K562 (cell line): ENCODE measurements around the gene SLC18A3. TPM values are rescaled to one million over a fixed set of nuclear protein-coding genes. Genes with fewer than 3 reads are reported as not detected.

Source experiments
- ATAC-seq: fragments of 200-7000 bp; cut with Tn5 transposase; 3 replicates; pipeline ENCODE4 v1.9.1; 2020; ENCODE audit warnings: moderate library complexity
- BruUV-seq: library from RNA; stranded (reverse); fragments of 400-500 nt; replicated peaks from 2 replicates; lab custom pipeline; 2021; lab: Mats Ljungman, UMichigan
- CTCF ChIA-PET: fragments of 300-600 bp; formaldehyde crosslinking; extraction: SDS; loops from one replicate; lab custom pipeline; 2021; ENCODE audit warnings: low intra/inter-chr PET ratio; lab: Yijun Ruan, JAX
- POLR2A ChIA-PET: fragments of 300-600, 350-650 bp; sonication (Branson Sonifier 250); formaldehyde crosslinking; extraction: SDS; loops from one replicate; lab custom pipeline; 2021; ENCODE audit warnings: antibody characterized with exemption, inconsistent platforms; lab: Yijun Ruan, JAX
- DNase-seq, 4 experiments: peaks; one replicate each; pipeline versions ENCODE4 v3.0.0 to v3.0.0-alpha.2; 2011 to 2018; ENCODE audit warnings: low spot score in 3 of 4, mixed read lengths in 3 of 4; ENCODE audit errors: extremely low read depth in 1 of 4
- FAIRE-seq: peaks from 2 replicates; lab custom pipeline; 2011; peaks lifted over from hg19 to GRCh38; lab: Jason Lieb, UNC
- H2AFZ ChIP-seq: 2 replicates; pipeline ENCODE4 v1.6.0; 2011; ENCODE audit warnings: low read depth, low read length, control low read depth, inconsistent platforms
- H3K27ac ChIP-seq: fragments of 200-600 bp; 3 replicates; pipeline ENCODE4 v1.8.0; 2011; ENCODE audit warnings: low read depth, mild to moderate bottlenecking, control low read depth, inconsistent platforms, low read length, moderate library complexity, mixed read lengths; ENCODE audit errors: extremely low read depth
- H3K27me3 ChIP-seq, 2 experiments: fragments of 300-600 bp in 1 of 2; 2 replicates in 1 of 2; 3 replicates in 1 of 2; pipeline versions ENCODE4 v1.6.0 to v1.8.0; 2011; ENCODE audit warnings: inconsistent platforms in 2 of 2, low read length in 2 of 2, mild to moderate bottlenecking in 1 of 2, mixed read lengths in 1 of 2, moderate library complexity in 1 of 2; ENCODE audit not compliant: control insufficient read depth in 2 of 2, insufficient read depth in 2 of 2
- H3K36me3 ChIP-seq: fragments of 300-600 bp; 3 replicates; pipeline ENCODE4 v1.8.0; 2011; ENCODE audit warnings: mild to moderate bottlenecking, low read length, inconsistent platforms; ENCODE audit not compliant: control insufficient read depth, insufficient read depth
- H3K4me1 ChIP-seq, 2 experiments: fragments of 200-600 bp in 1 of 2; replicated peaks in 1 of 2; 2 replicates in 1 of 2; 3 replicates in 1 of 2; pipeline versions ENCODE4 v1.5.1 to v1.8.0; 2011; ENCODE audit warnings: inconsistent platforms in 2 of 2, low read length in 2 of 2, mild to moderate bottlenecking in 1 of 2, mixed read lengths in 1 of 2, moderate library complexity in 1 of 2; ENCODE audit not compliant: control insufficient read depth in 2 of 2, insufficient read depth in 2 of 2
- H3K4me2 ChIP-seq: 2 replicates; pipeline ENCODE4 v1.6.1; 2011; ENCODE audit warnings: low read length, control low read depth, inconsistent platforms, mixed read lengths; ENCODE audit not compliant: insufficient read depth
- H3K4me3 ChIP-seq: fragments of 200-600 bp; sonication (generic), shearing (Covaris generic); 2 replicates; pipeline ENCODE4 v1.5.1; 2016; ENCODE audit warnings: control low read depth, inconsistent platforms
- H3K79me2 ChIP-seq: fragments of 200-600 bp; 3 replicates; pipeline ENCODE4 v1.8.0; 2011; ENCODE audit warnings: low read length, inconsistent platforms; ENCODE audit not compliant: control insufficient read depth, insufficient read depth
- H3K9ac ChIP-seq, 2 experiments: 2 replicates each; pipeline versions ENCODE4 v1.6.0 to v1.6.1; 2011; ENCODE audit warnings: low read depth in 2 of 2, low read length in 2 of 2, control low read depth in 1 of 2, inconsistent platforms in 1 of 2, mild to moderate bottlenecking in 1 of 2, mixed read lengths in 1 of 2; ENCODE audit not compliant: insufficient read depth in 1 of 2
- H3K9me1 ChIP-seq: one replicate; pipeline ENCODE4 v1.6.0; 2011; ENCODE audit warnings: inconsistent platforms, mild to moderate bottlenecking, low read length, moderate library complexity; ENCODE audit not compliant: control insufficient read depth, insufficient read depth
- H3K9me3 ChIP-seq: replicated peaks from 2 replicates; pipeline ENCODE4 v1.5.1; 2011; ENCODE audit warnings: low read depth, low read length, inconsistent platforms; ENCODE audit not compliant: control insufficient read depth, insufficient read depth
- H4K20me1 ChIP-seq: replicated peaks from 2 replicates; pipeline ENCODE4 v1.6.1; 2011; ENCODE audit warnings: low read length, inconsistent platforms, mixed read lengths; ENCODE audit not compliant: control insufficient read depth, insufficient read depth
- ARID1B ChIP-seq: fragments of 450-650 bp; IDR thresholded peaks from 2 replicates; pipeline ENCODE4 v1.6.1; 2016; ENCODE audit warnings: antibody characterized with exemption, mild to moderate bottlenecking, inconsistent platforms
- ELF1 ChIP-seq: fragments of 200-800 bp; sonication (Bioruptor generic); IDR thresholded peaks from 2 replicates; pipeline ENCODE4 v1.6.1; 2016; ENCODE audit warnings: missing genetic modification characterization, missing compliant biosample characterization
- ERF ChIP-seq: fragments of 450-650 bp; formaldehyde crosslinking; IDR thresholded peaks from 2 replicates; pipeline ENCODE4 v1.4.0; 2020; ENCODE audit warnings: mild to moderate bottlenecking, mixed read lengths
- GATAD2A ChIP-seq: fragments of 450-650 bp; IDR thresholded peaks from 2 replicates; pipeline ENCODE4 v1.6.1; 2017
- HDAC3 ChIP-seq: fragments of 450-650 bp; IDR thresholded peaks from 2 replicates; pipeline ENCODE4 v1.6.1; 2018; ENCODE audit warnings: borderline replicate concordance, mild to moderate bottlenecking, moderate library complexity; ENCODE audit not compliant: partially characterized antibody
- MAFG ChIP-seq: fragments of 450-650 bp; conservative IDR thresholded peaks from 2 replicates; pipeline ENCODE4 v1.6.1; 2016; ENCODE audit warnings: missing genetic modification characterization, missing compliant biosample characterization
- SIN3A ChIP-seq, 2 experiments: fragments of 150-350 bp in 1 of 2; IDR thresholded peaks; 2 replicates each; pipeline ENCODE4 v1.6.1; 2011 to 2016; ENCODE audit warnings: borderline replicate concordance in 2 of 2, low read depth in 2 of 2, low read length in 2 of 2, mild to moderate bottlenecking in 2 of 2, moderate library complexity in 2 of 2; ENCODE audit not compliant: control insufficient read depth in 1 of 2
- SP1 ChIP-seq: sonication (generic); formaldehyde crosslinking; IDR thresholded peaks from 2 replicates; pipeline ENCODE4 v1.8.1; 2022; ENCODE audit warnings: mild to moderate bottlenecking, missing genetic modification reagents
- SPI1 ChIP-seq: IDR thresholded peaks from 2 replicates; pipeline ENCODE4 v1.6.1; 2011; ENCODE audit warnings: low read depth, low read length, control low read depth, borderline replicate concordance
- STAT5A ChIP-seq: IDR thresholded peaks from 2 replicates; pipeline ENCODE4 v1.6.1; 2012; ENCODE audit warnings: low read length, inconsistent platforms, borderline replicate concordance
- ZNF217 ChIP-seq: sonication (generic); formaldehyde crosslinking; IDR thresholded peaks from 2 replicates; pipeline ENCODE4 v1.8.0; 2022; ENCODE audit warnings: mild to moderate bottlenecking, missing genetic modification reagents
- ZNF41 ChIP-seq: fragments of 250-450 bp; sonication (Bioruptor Pico); conservative IDR thresholded peaks from 2 replicates; pipeline ENCODE4 v1.4.0; 2020; ENCODE audit warnings: mild to moderate bottlenecking
- ZZZ3 ChIP-seq: fragments of 450-650 bp; IDR thresholded peaks from 2 replicates; pipeline ENCODE4 v1.6.1; 2016; ENCODE audit warnings: antibody characterized with exemption, mild to moderate bottlenecking, moderate library complexity
- WGBS: fragments of 100-300 bp; shearing (Covaris generic); methylation state at CpG from one replicate; pipeline ENCODE4 v1.1.6; 2016; ENCODE audit warnings: low coverage, mixed read lengths; ENCODE audit not compliant: insufficient coverage; ENCODE audit errors: missing lambda C conversion rate; 5-methylcytosine and 5-hydroxymethylcytosine counted together
- in situ Hi-C: fragments of 300-500 bp; cut with MboI; formaldehyde crosslinking; loops from 4 replicates; pipeline ENCODE4 v1.15.0; 2018; ENCODE audit warnings: inconsistent platforms, mixed read lengths
- intact Hi-C: fragments of 100-400 bp; cut with micrococcal nuclease; formaldehyde crosslinking; loops from 2 replicates; pipeline ENCODE4 v1.14.2; 2022
- polyA plus RNA-seq, 8 experiments: library from polyadenylated mRNA; depleted of rRNA in 4 of 8; stranded (reverse) in 5 of 8; unstranded in 3 of 8; fragments of >200 nt; fragmentation: Nextera tagmentation in 2 of 8; fragmentation: Illumina TruSeq in 1 of 8; extraction: Ambion mirVana in 2 of 8; extraction: Trizol in 1 of 8; gene quantifications; 2 replicates each; pipeline versions ENCODE4 v1.2.1 to v1.2.3, GENCODE V29; 2011 to 2014; ENCODE audit warnings: inconsistent platforms in 1 of 8, missing spikeins in 1 of 8
- total RNA-seq, 7 experiments: library from RNA; depleted of rRNA in 6 of 7; stranded (reverse); fragments of >200 nt in 6 of 7; fragmentation: Illumina TruSeq in 2 of 7; extraction: Trizol in 2 of 7; gene quantifications; 2 replicates each; pipeline versions ENCODE4 v1.2.1 to v1.2.3, GENCODE V29; 2011 to 2021; ENCODE audit warnings: low replicate concordance in 1 of 7
- TF ChIP-seq, protein P1 (sequence below): sonication (generic); formaldehyde crosslinking; IDR thresholded peaks from 2 replicates; pipeline ENCODE4 v1.8.0; 2022; ENCODE audit warnings: mild to moderate bottlenecking, missing genetic modification reagents

SLC18A3 gene
- total and polyA plus RNA-seq, 9 of the 15 experiments (the other 6 are each of a cell fraction or from before 2014, with no cell fraction given): not detected

DNA sequence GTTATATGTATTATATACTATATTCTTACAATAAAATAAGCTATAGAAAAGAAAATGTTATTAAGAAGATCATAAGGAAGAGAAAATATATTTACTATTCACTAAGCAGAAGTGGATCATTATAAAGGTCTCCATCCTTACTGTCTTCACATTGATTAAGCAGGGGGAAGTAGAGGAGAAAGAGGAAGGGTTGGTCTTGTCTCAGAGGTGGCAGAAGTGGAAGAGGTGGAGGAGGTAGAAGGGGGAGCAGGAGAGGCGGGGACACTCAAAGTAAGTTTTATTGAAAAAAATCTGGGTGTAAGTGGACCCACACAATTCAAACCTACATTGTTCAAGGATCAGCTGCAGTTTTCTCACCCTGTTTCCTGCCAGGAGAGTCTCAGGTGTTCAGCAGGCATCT, 42.3 kb upstream of the SLC18A3 start:
- in situ Hi-C loops: no loop called here
- no peak for FAIRE-seq

More for the DNA sequence above, 42.3 kb upstream of the SLC18A3 start:
- Histone ChIP-seq H3K4me1 (peaks cover 0 to 4% of the 10 kb centered on the region in 2 experiments; a peak in 2 of 5 replicates), H3K27ac (no peak overlapping the region), H4K20me1 (no peaks in the 10 kb centered on the region), H3K79me2 (no peaks in the 10 kb centered on the region), H3K9ac (no peak overlapping the region), H3K9me3 (no peaks in the 10 kb centered on the region), H3K27me3 (peaks cover 9 to 16% of the 10 kb centered on the region in 2 experiments; a peak in 3 of 5 replicates), H3K4me3 (no peak overlapping the region), H2AFZ (no peak overlapping the region), H3K4me2 (no peak overlapping the region), H3K36me3 (no peaks in the 10 kb centered on the region), H3K9me1 (no peaks in the 10 kb centered on the region)
- WGBS: 0% methylated on average over 1 of the region's 1 CpG
- no TSS peak for BruUV-seq
- ChIA-PET CTCF (no interaction called here), POLR2A (no interaction called here)
- intact Hi-C loops: no loop called here
- no peak for DNase-seq
- no peak for ATAC-seq
- TF ChIP-seq SPI1: no peak
- no peak for TF ChIP-seq ZNF41 (CRISPR knock-in tag)
- no peak for TF ChIP-seq GATAD2A
- TF ChIP-seq STAT5A: no peak
- no peak for TF ChIP-seq ELF1 (tag)
- no peak for TF ChIP-seq SP1
- no peak for TF ChIP-seq ERF (CRISPR knock-in tag)
- no peak for TF ChIP-seq HDAC3
- no peak for TF ChIP-seq ZZZ3
- TF ChIP-seq SIN3A (IDR thresholded peaks at IDR 0.05; ENCODE audit: borderline replicate concordance in 2 of 2, control insufficient read depth in 1 of 2, low read depth in 2 of 2, low read length in 2 of 2): no peak
- TF ChIP-seq MAFG (tag): no peak
- no peak for TF ChIP-seq ARID1B
- TF ChIP-seq ZNF217: no peak
- TF ChIP-seq, protein P1, sequence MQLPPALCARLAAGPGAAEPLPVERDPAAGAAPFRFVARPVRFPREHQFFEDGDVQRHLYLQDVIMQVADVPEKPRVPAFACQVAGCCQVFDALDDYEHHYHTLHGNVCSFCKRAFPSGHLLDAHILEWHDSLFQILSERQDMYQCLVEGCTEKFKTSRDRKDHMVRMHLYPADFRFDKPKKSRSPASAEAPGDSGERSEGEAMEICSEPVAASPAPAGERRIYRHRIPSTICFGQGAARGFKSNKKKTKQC (CRISPR knock-in tag): no peak
